Kidney (tissue), 14 donors: ENCODE data around the gene TBX1. TPM values are rescaled to one million over a fixed set of nuclear protein-coding genes. Genes with fewer than 3 reads are reported as not detected.
A peak's percentile ranks its signal among the peaks of the same experiment; 100 is the strongest.

ENCODE experiments used
- DNase-seq, 5 donors: peaks; one replicate each; pipeline ENCODE4 v3.0.0-alpha.2; 2013 to 2020
- FAIRE-seq: peaks from 2 replicates; lab custom pipeline; 2012; peaks lifted over from hg19 to GRCh38; lab: Jason Lieb, UNC
- H3K27ac ChIP-seq, 2 donors: one replicate each; pipeline ENCODE4 v1.7.0; 2013; ENCODE audit warnings: low read depth in 2 of 2, low read length in 2 of 2, inconsistent platforms in 1 of 2
- H3K27me3 ChIP-seq: one replicate; pipeline ENCODE4 v1.7.1; 2013; ENCODE audit warnings: low read length, inconsistent platforms; ENCODE audit not compliant: control insufficient read depth, insufficient read depth
- H3K36me3 ChIP-seq, 3 donors: one replicate each; pipeline versions ENCODE4 v1.7.0 to v1.7.1; 2013; ENCODE audit warnings: low read length in 3 of 3, control low read depth in 1 of 3, inconsistent platforms in 1 of 3; ENCODE audit not compliant: insufficient read depth in 3 of 3, control insufficient read depth in 2 of 3
- H3K4me1 ChIP-seq, 3 donors: one replicate each; pipeline versions ENCODE4 v1.7.0 to v1.7.1; 2013; ENCODE audit warnings: low read length in 3 of 3, inconsistent platforms in 1 of 3, low read depth in 1 of 3; ENCODE audit not compliant: control insufficient read depth in 2 of 3, insufficient read depth in 2 of 3
- H3K4me3 ChIP-seq, 3 donors: one replicate each; pipeline versions ENCODE4 v1.7.0 to v1.8.1; 2013; ENCODE audit warnings: low read length in 3 of 3, control low read depth in 1 of 3, inconsistent platforms in 1 of 3
- H3K9ac ChIP-seq, 3 donors: one replicate each; pipeline versions ENCODE4 v1.7.0 to v1.7.1; 2013; ENCODE audit warnings: low read length in 3 of 3, control low read depth in 1 of 3, inconsistent platforms in 1 of 3
- H3K9me3 ChIP-seq, 3 donors: one replicate each; pipeline versions ENCODE4 v1.7.0 to v1.7.1; 2013; ENCODE audit warnings: low read length in 3 of 3, control low read depth in 1 of 3, inconsistent platforms in 1 of 3; ENCODE audit not compliant: control insufficient read depth in 2 of 3, insufficient read depth in 1 of 3
- CTCF ChIP-seq: IDR thresholded peaks from 3 replicates; pipeline ENCODE4 v1.5.1; 2012; ENCODE audit warnings: mild to moderate bottlenecking, moderate library complexity, borderline replicate concordance; ENCODE audit not compliant: insufficient read depth; ENCODE audit errors: extremely low read depth
- intact Hi-C: fragments of 100-400 bp; cut with DNase I; formaldehyde crosslinking; loops from one replicate; pipeline ENCODE4 v1.11.1; 2022
- polyA plus RNA-seq: library from polyadenylated mRNA; stranded (reverse); fragments of 350-450 nt; fragmentation: Illumina TruSeq; extraction: RNeasy Lipid Tissue Mini Kit (QIAGEN cat#74804); gene quantifications from one replicate; pipeline ENCODE4 v1.2.3, GENCODE V29; 2014; ENCODE audit warnings: low read depth, low replicate concordance; ENCODE audit not compliant: insufficient read depth
- total RNA-seq: library from RNA; stranded (reverse); fragmentation: NEBNext Ultra II Directional; extraction: Animal tissue kit (Norgen Biotek cat#: 25700); gene quantifications from one replicate; pipeline ENCODE4 v1.2.1, GENCODE V29; 2021
- donor health status: control.
- donor health status: control.
- donor health status: control.
- donor health status: control.
- donor health status: control.
- donor health status: DM: yes; HTN: yes; CAD: no.
- donor health status: Normal renal cell carcinoma (clear cell type).

TBX1 gene
- total and polyA plus RNA-seq, 2 donors from 2014 or later = 0.45 to 5.5 TPM

GRCh38 chr22:19734837-19735382 is 25.7 kb upstream of the TBX1 start:
- H3K9ac ChIP-seq = no peak overlapping the region
- DNase-seq = no peak
- intact Hi-C loops = loop anchor here (5.0 kb wide), 1 partner anchor 177 kb away; no protein-coding TSS in a partner anchor
- H3K27ac ChIP-seq = no peak overlapping the region
- no peak for FAIRE-seq
- no peak for TF ChIP-seq CTCF
- no peak overlapping the region for H3K4me3 ChIP-seq
- no peaks in the 10 kb centered on the region for H3K27me3 ChIP-seq
- no peaks in the 10 kb centered on the region for H3K36me3 ChIP-seq
- peaks cover 0 to 4% (median 0%) of the 10 kb centered on the region in 3 donors for H3K4me1 ChIP-seq
- H3K9me3 ChIP-seq = no peaks in the 10 kb centered on the region

DNA sequence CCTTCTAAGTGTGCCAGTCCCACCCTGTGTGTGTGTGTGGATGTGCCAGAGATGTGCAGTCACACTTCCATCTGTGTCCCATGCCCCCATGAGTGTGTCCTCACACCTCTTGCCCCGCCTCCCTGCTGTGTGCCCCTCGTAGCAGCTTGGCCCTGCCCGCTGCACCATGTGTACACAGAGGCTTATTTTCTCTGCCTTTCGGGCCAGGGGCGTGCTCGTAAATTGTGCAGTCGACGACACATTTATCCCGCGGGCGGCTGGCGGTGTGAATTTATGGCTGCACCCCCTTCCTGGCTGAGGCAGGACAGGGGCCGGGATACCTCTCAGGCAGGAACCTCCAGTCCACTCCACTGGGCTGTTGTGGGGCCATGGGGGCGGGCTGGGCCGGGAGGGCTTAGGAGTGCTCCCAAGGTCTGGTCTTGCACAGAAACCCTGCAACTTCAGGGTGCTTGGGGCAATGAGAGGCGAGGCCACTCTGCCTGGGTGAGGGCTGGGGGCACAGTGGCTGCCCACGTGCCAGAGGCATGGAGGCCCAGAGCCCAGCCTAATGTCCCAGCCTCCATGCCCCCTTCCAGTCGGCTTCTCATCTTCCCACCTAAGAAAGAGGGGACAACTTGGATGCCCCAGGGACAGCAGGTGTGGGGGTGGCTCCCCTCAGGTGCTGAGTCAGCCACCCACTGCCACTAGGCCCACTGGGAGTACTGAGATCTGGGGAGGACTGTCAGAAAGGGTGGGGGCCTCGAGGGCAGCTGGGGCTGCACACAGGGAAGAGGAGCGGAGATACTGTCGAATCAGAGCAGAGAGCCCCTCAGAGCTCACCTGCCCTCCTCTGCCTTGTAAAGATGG is 24.7 kb upstream of the TBX1 start:
- no peak overlapping the region for H3K4me3 ChIP-seq
- intact Hi-C loops = no loop called here
- no peak for FAIRE-seq
- no peaks in the 10 kb centered on the region for H3K27me3 ChIP-seq
- H3K4me1 ChIP-seq = peaks cover 0 to 2% (median 0%) of the 10 kb centered on the region in 3 donors
- no peaks in the 10 kb centered on the region for H3K9me3 ChIP-seq
- no peak for TF ChIP-seq CTCF
- no peak overlapping the region for H3K9ac ChIP-seq
- no peaks in the 10 kb centered on the region for H3K36me3 ChIP-seq
- no peak overlapping the region for H3K27ac ChIP-seq
- peak in 2 of 5 donors; percentile 66 to 79 for DNase-seq

GRCh38 chr22:19737846-19738663 is 22.5 kb upstream of the TBX1 start:
- H3K4me3 ChIP-seq = no peak overlapping the region
- no peaks in the 10 kb centered on the region for H3K27me3 ChIP-seq
- H3K4me1 ChIP-seq = no peaks in the 10 kb centered on the region
- FAIRE-seq (no peak), DNase-seq (no peak)
- H3K9me3 ChIP-seq = no peaks in the 10 kb centered on the region
- intact Hi-C loops = no loop called here
- H3K9ac ChIP-seq = no peak overlapping the region
- H3K36me3 ChIP-seq = no peaks in the 10 kb centered on the region
- H3K27ac ChIP-seq = no peak overlapping the region
- TF ChIP-seq CTCF = no peak
